GM13976 (cell line): ENCODE results near the gene BCL6B.

Experiments
- DNase-seq: peaks from one replicate; pipeline ENCODE4 v3.0.0; 2012; ENCODE audit warnings: low spot score
- in situ Hi-C: fragments of 300-500 bp; cut with MboI; formaldehyde crosslinking; loops from one replicate; pipeline ENCODE4 v1.12.0; 2022; ENCODE audit warnings: low sequenced_read_pairs, mixed read lengths, inconsistent platforms; ENCODE audit not compliant: unreplicated experiment
- TF ChIP-seq, protein P1 (sequence below): IDR thresholded peaks from 2 replicates; pipeline ENCODE4 v1.5.1; 2012; ENCODE audit warnings: borderline replicate concordance, mild to moderate bottlenecking; ENCODE audit not compliant: insufficient read depth; ENCODE audit errors: extremely low read depth, missing control alignments, control extremely low read depth

The BCL6B gene

DNA sequence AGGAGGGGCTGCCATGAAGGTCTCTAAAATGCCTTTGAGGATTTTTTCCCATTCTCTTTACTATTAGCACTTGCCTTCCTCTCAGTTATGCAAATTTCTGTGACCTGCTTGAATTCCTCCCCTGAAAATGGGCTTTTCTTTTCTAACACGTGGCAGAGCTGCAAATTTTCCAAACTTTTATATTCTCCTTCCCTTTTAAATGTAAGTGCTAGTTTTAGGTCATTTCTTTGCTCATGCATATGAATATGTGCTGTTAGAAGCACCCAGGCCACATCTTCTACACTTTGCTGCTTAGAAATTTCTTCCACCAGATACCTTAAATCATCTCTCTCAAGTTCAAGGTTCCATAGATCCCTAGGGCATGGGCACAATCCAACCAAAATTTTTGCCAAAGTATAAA lies 45.4 kb downstream of the BCL6B start:
- TF ChIP-seq, protein P1, sequence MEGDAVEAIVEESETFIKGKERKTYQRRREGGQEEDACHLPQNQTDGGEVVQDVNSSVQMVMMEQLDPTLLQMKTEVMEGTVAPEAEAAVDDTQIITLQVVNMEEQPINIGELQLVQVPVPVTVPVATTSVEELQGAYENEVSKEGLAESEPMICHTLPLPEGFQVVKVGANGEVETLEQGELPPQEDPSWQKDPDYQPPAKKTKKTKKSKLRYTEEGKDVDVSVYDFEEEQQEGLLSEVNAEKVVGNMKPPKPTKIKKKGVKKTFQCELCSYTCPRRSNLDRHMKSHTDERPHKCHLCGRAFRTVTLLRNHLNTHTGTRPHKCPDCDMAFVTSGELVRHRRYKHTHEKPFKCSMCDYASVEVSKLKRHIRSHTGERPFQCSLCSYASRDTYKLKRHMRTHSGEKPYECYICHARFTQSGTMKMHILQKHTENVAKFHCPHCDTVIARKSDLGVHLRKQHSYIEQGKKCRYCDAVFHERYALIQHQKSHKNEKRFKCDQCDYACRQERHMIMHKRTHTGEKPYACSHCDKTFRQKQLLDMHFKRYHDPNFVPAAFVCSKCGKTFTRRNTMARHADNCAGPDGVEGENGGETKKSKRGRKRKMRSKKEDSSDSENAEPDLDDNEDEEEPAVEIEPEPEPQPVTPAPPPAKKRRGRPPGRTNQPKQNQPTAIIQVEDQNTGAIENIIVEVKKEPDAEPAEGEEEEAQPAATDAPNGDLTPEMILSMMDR, result no peak
- in situ Hi-C loops, result no loop called here
- no peak for DNase-seq

DNA sequence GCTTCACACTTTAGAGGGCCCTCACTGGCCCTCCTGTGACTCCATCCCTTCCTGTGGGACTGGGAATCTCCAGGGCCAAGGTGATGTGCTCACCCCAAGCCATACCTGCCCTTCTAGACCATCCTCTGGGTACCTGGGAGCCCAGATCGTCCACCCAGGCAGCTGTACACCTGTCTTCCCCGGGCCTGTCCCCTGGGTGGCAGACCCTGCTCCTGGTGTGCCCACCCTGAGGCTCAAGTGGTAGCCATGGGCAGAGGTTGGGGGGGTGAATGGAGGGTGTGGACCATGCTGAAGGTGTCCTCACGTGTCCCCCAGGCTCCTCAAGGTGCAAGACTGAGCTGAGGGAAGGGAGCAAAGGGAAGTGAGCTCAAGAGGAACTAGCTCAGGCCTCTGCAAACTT lies 47.9 kb downstream of the BCL6B start:
- in situ Hi-C loops, result no loop called here
- TF ChIP-seq, protein P1, result no peak
- DNase-seq, result no peak

DNA sequence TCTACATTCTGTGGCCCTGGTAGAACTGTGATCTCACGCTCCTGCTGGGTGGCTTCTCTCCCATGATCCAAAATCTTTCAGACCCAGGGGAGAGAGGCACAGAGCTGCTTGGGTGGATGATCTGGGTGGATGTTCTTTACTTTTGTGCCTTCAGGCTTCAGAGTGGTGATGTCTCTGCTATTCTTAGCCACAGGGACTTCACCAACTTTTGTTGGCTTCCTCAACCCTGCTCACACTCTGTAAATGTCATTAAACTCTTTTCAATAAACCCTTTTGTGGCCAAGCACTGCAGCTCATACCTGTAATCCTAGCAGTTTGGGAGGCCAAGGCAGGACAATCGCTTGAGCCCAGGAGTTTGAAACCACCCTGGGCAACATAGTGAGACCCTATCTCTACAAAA lies 49.6 kb downstream of the BCL6B start:
- no peak for DNase-seq
- TF ChIP-seq, protein P1, result no peak
- in situ Hi-C loops, result no loop called here

DNA sequence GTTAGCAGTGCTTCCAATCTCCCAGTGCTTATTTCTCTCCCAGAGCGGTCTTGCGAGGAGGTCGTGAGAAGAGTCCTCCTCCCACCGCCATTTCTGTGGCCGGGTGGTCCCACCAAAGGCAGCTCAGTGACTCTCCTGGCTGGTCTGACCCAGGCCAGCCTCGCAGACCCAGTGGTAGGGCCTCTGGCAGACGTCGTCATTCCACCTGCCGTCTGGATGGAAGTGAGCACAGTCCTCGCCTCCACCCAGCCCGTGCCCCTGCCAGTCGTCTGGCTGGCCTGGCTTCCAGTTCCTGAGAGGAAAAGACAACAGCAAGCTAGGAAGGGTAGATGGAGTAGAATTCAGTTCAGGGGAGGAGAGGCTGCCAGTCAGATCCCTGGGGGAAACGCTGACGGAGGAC lies 52.1 kb downstream of the BCL6B start:
- in situ Hi-C loops, result no loop called here
- DNase-seq, result no peak
- TF ChIP-seq, protein P1, result no peak

DNA sequence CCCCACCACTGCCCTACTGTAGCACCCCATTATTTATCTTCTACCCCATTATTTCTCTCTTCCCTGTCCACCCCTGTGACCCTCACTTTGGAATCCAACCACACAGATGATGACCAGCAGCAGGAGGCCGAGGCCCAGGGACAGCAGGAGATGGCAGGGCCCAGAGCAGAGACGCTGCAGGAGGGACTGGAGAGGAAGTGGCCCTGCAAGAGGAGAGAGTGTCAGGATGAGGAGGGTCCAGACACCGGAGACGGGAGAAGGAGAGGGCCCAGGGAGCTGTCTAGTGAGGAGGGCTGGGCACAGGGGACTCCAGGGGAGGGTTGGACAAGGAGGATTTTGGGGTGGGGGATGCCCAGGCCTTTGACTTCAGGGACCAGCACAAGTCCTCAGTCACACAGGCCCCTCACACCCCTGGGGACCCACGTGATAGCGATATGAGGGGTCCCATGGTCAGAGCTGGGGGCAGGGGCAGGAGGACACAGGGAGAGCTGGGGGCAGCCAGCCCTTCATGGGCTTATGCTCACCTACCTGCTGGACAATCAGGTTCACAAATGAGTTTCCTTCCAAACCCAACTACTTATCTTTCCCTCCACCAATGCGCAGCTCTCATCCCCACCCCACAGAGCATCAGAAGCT lies 55.2 kb downstream of the BCL6B start:
- no peak for DNase-seq
- TF ChIP-seq, protein P1, result no peak
- in situ Hi-C loops, result no loop called here

DNA sequence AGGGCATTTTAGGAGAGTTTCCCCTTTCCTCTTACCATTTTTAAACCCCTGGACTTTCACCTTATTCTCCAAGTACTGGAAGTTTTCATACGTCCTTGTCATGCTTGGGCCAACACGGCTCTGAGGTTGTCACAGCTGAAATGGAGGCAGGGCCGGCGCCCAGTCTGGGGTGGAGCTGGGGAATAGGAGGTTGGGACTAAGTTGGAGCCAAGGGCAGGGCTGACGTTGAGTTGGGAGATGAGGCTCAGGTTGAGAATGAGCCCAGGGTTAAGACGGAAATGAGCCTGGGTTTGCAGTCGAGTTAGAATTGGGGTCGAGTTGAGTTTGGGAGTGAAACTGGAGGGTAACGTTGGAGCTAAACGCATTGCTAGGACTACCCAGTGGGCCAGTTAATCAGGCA lies 55.9 kb downstream of the BCL6B start:
- DNase-seq, result no peak
- TF ChIP-seq, protein P1, result no peak
- in situ Hi-C loops, result no loop called here
